ENCODE data around the gene RTL10. TPM values are rescaled to one million over a fixed set of nuclear protein-coding genes. Genes with fewer than 3 reads are reported as not detected.

RTL10 gene
- polyA plus RNA-seq, 1 donor (not counting 4 experiments of a cell fraction or from before 2014, with no cell fraction given) = 12.9 TPM

GRCh38 chr22:19820880-19821522 lies 33.7 kb downstream of the RTL10 start:
- no peak overlapping the region for H3K4me3 ChIP-seq (ENCODE audit: control insufficient read depth in 2 of 3, extremely low read depth in 1 of 3, insufficient read depth in 2 of 3, low read depth in 1 of 3, low read length in 3 of 3)
- H3K27ac ChIP-seq (ENCODE audit: control insufficient read depth, insufficient read depth, low read length) = no peak overlapping the region
- no peak for TF ChIP-seq EZH2 (IDR thresholded peaks at IDR 0.05; ENCODE audit: low read length)
- TF ChIP-seq, protein P1, sequence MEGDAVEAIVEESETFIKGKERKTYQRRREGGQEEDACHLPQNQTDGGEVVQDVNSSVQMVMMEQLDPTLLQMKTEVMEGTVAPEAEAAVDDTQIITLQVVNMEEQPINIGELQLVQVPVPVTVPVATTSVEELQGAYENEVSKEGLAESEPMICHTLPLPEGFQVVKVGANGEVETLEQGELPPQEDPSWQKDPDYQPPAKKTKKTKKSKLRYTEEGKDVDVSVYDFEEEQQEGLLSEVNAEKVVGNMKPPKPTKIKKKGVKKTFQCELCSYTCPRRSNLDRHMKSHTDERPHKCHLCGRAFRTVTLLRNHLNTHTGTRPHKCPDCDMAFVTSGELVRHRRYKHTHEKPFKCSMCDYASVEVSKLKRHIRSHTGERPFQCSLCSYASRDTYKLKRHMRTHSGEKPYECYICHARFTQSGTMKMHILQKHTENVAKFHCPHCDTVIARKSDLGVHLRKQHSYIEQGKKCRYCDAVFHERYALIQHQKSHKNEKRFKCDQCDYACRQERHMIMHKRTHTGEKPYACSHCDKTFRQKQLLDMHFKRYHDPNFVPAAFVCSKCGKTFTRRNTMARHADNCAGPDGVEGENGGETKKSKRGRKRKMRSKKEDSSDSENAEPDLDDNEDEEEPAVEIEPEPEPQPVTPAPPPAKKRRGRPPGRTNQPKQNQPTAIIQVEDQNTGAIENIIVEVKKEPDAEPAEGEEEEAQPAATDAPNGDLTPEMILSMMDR (optimal IDR thresholded peaks at IDR 0.05 in 1 of 3, IDR thresholded peaks at IDR 0.05 in 1 of 3, conservative IDR thresholded peaks at IDR 0.05 in 1 of 3; ENCODE audit: extremely low read depth in 1 of 3, insufficient read depth in 2 of 3, low read length in 3 of 3) = peak in 1 of 3 experiments; percentile 33
- dilution Hi-C loops (cut with MboI; ENCODE audit: extremely low pct_ligation_motif_present, low sequenced_read_pairs) = no loop called here
- no peak for FAIRE-seq
- peaks cover 4% of the 10 kb centered on the region for H3K9me1 ChIP-seq (ENCODE audit: control insufficient read depth, extremely low read depth, insufficient read depth, low read length)
- H3K4me2 ChIP-seq (ENCODE audit: control insufficient read depth, extremely low read depth, insufficient read depth, low read depth, low read length) = no peak overlapping the region
- peaks cover 17% of the 10 kb centered on the region for H3K4me1 ChIP-seq (ENCODE audit: control insufficient read depth, extremely low read depth, insufficient read depth, low read length)
- H2AFZ ChIP-seq (ENCODE audit: control insufficient read depth, low read length) = no peak overlapping the region
- H3K79me2 ChIP-seq (ENCODE audit: control insufficient read depth, insufficient read depth, low read length) = no peaks in the 10 kb centered on the region
- H4K20me1 ChIP-seq (ENCODE audit: control insufficient read depth, extremely low read depth, insufficient read depth, low read length) = no peaks in the 10 kb centered on the region
- DNase-seq (ENCODE audit: low read depth, low spot score) = no peak
- no peaks in the 10 kb centered on the region for H3K9me3 ChIP-seq (ENCODE audit: control insufficient read depth, low read depth, low read length)
- H3K36me3 ChIP-seq (ENCODE audit: control insufficient read depth in 2 of 2, extremely low read depth in 1 of 2, insufficient read depth in 2 of 2, low read length in 2 of 2) = no peaks in the 10 kb centered on the region
- H3K27me3 ChIP-seq (ENCODE audit: control insufficient read depth, extremely low read depth, insufficient read depth, low read length) = no peaks in the 10 kb centered on the region
- H3K9ac ChIP-seq (ENCODE audit: control insufficient read depth, extremely low read depth, insufficient read depth, low read length) = no peak overlapping the region

- H3K9me3 ChIP-seq (ENCODE audit: control insufficient read depth, low read depth, low read length) = no peaks in the 10 kb centered on the region
- no peaks in the 10 kb centered on the region for H3K79me2 ChIP-seq (ENCODE audit: control insufficient read depth, insufficient read depth, low read length)
- H3K9me1 ChIP-seq (ENCODE audit: control insufficient read depth, extremely low read depth, insufficient read depth, low read length) = peaks cover 4% of the 10 kb centered on the region
- no peaks in the 10 kb centered on the region for H4K20me1 ChIP-seq (ENCODE audit: control insufficient read depth, extremely low read depth, insufficient read depth, low read length)
- TF ChIP-seq, protein P1 (optimal IDR thresholded peaks at IDR 0.05 in 1 of 3, IDR thresholded peaks at IDR 0.05 in 1 of 3, conservative IDR thresholded peaks at IDR 0.05 in 1 of 3; ENCODE audit: extremely low read depth in 1 of 3, insufficient read depth in 2 of 3, low read length in 3 of 3) = no peak
- TF ChIP-seq EZH2 (IDR thresholded peaks at IDR 0.05; ENCODE audit: low read length) = no peak
- no peaks in the 10 kb centered on the region for H3K36me3 ChIP-seq (ENCODE audit: control insufficient read depth in 2 of 2, extremely low read depth in 1 of 2, insufficient read depth in 2 of 2, low read length in 2 of 2)
- H3K9ac ChIP-seq (ENCODE audit: control insufficient read depth, extremely low read depth, insufficient read depth, low read length) = no peak overlapping the region
- dilution Hi-C loops (cut with MboI; ENCODE audit: extremely low pct_ligation_motif_present, low sequenced_read_pairs) = no loop called here
- no peak for DNase-seq (ENCODE audit: low read depth, low spot score)
- FAIRE-seq = no peak
- no peak overlapping the region for H2AFZ ChIP-seq (ENCODE audit: control insufficient read depth, low read length)
- H3K27ac ChIP-seq (ENCODE audit: control insufficient read depth, insufficient read depth, low read length) = no peak overlapping the region
- H3K4me3 ChIP-seq (ENCODE audit: control insufficient read depth in 2 of 3, extremely low read depth in 1 of 3, insufficient read depth in 2 of 3, low read depth in 1 of 3, low read length in 3 of 3) = no peak overlapping the region
- H3K27me3 ChIP-seq (ENCODE audit: control insufficient read depth, extremely low read depth, insufficient read depth, low read length) = no peaks in the 10 kb centered on the region
- peaks cover 21% of the 10 kb centered on the region for H3K4me1 ChIP-seq (ENCODE audit: control insufficient read depth, extremely low read depth, insufficient read depth, low read length)
- H3K4me2 ChIP-seq (ENCODE audit: control insufficient read depth, extremely low read depth, insufficient read depth, low read depth, low read length) = no peak overlapping the region
These were observed 34.5 kb downstream of the RTL10 start for GRCh38 chr22:19819911-19820879.
